Right lobe of liver (tissue), 6 donors: Measurements from ENCODE around the gene COL17A1. TPM values are rescaled to one million over a fixed set of nuclear protein-coding genes. Genes with fewer than 3 reads are reported as not detected.

Source experiments
- ATAC-seq, 4 donors: fragments of 200-7000 bp; cut with Tn5 transposase; one replicate each; pipeline ENCODE4 v1.9.1; 2020; ENCODE audit warnings: mild to moderate bottlenecking in 4 of 4, moderate library complexity in 4 of 4
- DNase-seq, 3 donors: peaks; one replicate each; pipeline ENCODE4 v3.0.0-alpha.2; 2020
- H3K27ac ChIP-seq, 3 donors: fragments of 200-600 bp; one replicate each; pipeline ENCODE4 v1.8.0; 2022
- H3K27me3 ChIP-seq, 2 donors: fragments of 200-600 bp; one replicate each; pipeline ENCODE4 v1.8.0; 2022
- H3K36me3 ChIP-seq, 4 donors: fragments of 200-600 bp; sonication (generic) in 1 of 4; one replicate each; pipeline versions ENCODE4 v1.5.1 to v1.8.0; 2017 to 2022; ENCODE audit warnings: control low read depth in 1 of 4
- H3K4me1 ChIP-seq, 4 donors: fragments of 200-600 bp; sonication (generic) in 1 of 4; one replicate each; pipeline versions ENCODE4 v1.5.1 to v1.8.0; 2017 to 2022; ENCODE audit warnings: control low read depth in 1 of 4
- H3K4me3 ChIP-seq, 3 donors: fragments of 200-600 bp; one replicate each; pipeline ENCODE4 v1.8.0; 2022
- H3K9me3 ChIP-seq, 4 donors: fragments of 200-600 bp; sonication (generic) in 1 of 4; one replicate each; pipeline versions ENCODE4 v1.5.1 to v1.8.0; 2017 to 2022; ENCODE audit warnings: control low read depth in 1 of 4
- CTCF ChIP-seq, 4 donors: fragments of 200-600 bp in 3 of 4; fragments of 450-650 bp in 1 of 4; IDR thresholded peaks; one replicate each; pipeline versions ENCODE4 v1.5.1 to v1.8.0; 2016 to 2022; ENCODE audit warnings: antibody characterized with exemption in 4 of 4, mild to moderate bottlenecking in 2 of 4
- POLR2A ChIP-seq: fragments of 450-650 bp; IDR thresholded peaks from one replicate; pipeline ENCODE4 v1.6.1; 2017; ENCODE audit warnings: antibody characterized with exemption, mild to moderate bottlenecking
- WGBS: methylation state at CpG from one replicate; pipeline ENCODE4 v1.1.6; 2018; ENCODE audit warnings: low coverage, low lambda C conversion rate; ENCODE audit not compliant: insufficient coverage; ENCODE audit errors: missing lambda C conversion rate; 5-methylcytosine and 5-hydroxymethylcytosine counted together
- intact Hi-C, 2 donors: fragments of 100-400 bp; cut with DNase I; formaldehyde crosslinking; loops; one replicate each; pipeline versions ENCODE4 v1.11.2 to v1.14.1; 2022
- total RNA-seq, 6 experiments: library from RNA; depleted of rRNA in 2 of 6; stranded (reverse); fragments of >200 nt in 2 of 6; fragmentation: NEBNext Ultra II Directional in 3 of 6; extraction: Animal tissue kit (Norgen Biotek cat#: 25700) in 3 of 6; gene quantifications; one replicate each; pipeline versions ENCODE4 v1.1.0 to v1.2.4, GENCODE V29; 2016 to 2023
- donor health status: DM: no; HTN: yes; CAD: no.
- donor health status: DM: no; HTN: no; CAD: no.
- donor health status: DM: no; HTN: no; CAD: no.
- donor health status: DM: no; HTN: yes; CAD: no.
- donor health status: DM: no; HTN: yes; CAD: no.

The COL17A1 gene
- total RNA-seq, 6 experiments from 2014 or later = 0.11 to 0.12 TPM; not detected in 4

- no peaks in the 10 kb centered on the region for H3K9me3 ChIP-seq
- H3K4me3 ChIP-seq = no peak overlapping the region
- DNase-seq (no peak), ATAC-seq (peak in 1 of 4 donors; percentile 68)
- intact Hi-C loops = no loop called here
- no peaks in the 10 kb centered on the region for H3K27me3 ChIP-seq
- no peak overlapping the region for H3K27ac ChIP-seq
- H3K4me1 ChIP-seq = no peaks in the 10 kb centered on the region
- H3K36me3 ChIP-seq = no peaks in the 10 kb centered on the region
- TF ChIP-seq CTCF (IDR thresholded peaks at IDR 0.05) = no peak
- TF ChIP-seq POLR2A = no peak
- 57% methylated on average over 3 of the region's 3 CpGs for WGBS
Observed at GRCh38 chr10:104109908-104110662, 24.4 kb upstream of the COL17A1 start.

GRCh38 chr10:104104926-104105325 is 19.2 kb upstream of the COL17A1 start:
- Histone ChIP-seq H3K4me3 (no peak overlapping the region), H3K4me1 (peaks cover 0 to 10% (median 0%) of the 10 kb centered on the region in 4 donors), H3K27me3 (no peaks in the 10 kb centered on the region), H3K9me3 (no peaks in the 10 kb centered on the region), H3K36me3 (no peaks in the 10 kb centered on the region), H3K27ac (no peak overlapping the region)
- DNase-seq (no peak), ATAC-seq (no peak)
- intact Hi-C loops = no loop called here
- TF ChIP-seq CTCF (IDR thresholded peaks at IDR 0.05) = no peak
- no peak for TF ChIP-seq POLR2A
- WGBS = 71% methylated on average over 1 of the region's 2 CpGs

GRCh38 chr10:104104418-104104817 is 18.7 kb upstream of the COL17A1 start:
- TF ChIP-seq POLR2A (no peak), CTCF (IDR thresholded peaks at IDR 0.05) (no peak)
- no peaks in the 10 kb centered on the region for H3K9me3 ChIP-seq
- H3K27me3 ChIP-seq = no peaks in the 10 kb centered on the region
- ATAC-seq (no peak), DNase-seq (no peak)
- 0% methylated on average over 1 of the region's 1 CpG for WGBS
- H3K4me3 ChIP-seq = no peak overlapping the region
- peaks cover 0 to 10% (median 0%) of the 10 kb centered on the region in 4 donors for H3K4me1 ChIP-seq
- intact Hi-C loops = no loop called here
- no peaks in the 10 kb centered on the region for H3K36me3 ChIP-seq
- no peak overlapping the region for H3K27ac ChIP-seq

GRCh38 chr10:104103956-104104355 is 18.3 kb upstream of the COL17A1 start:
- Histone ChIP-seq H3K27ac (no peak overlapping the region), H3K9me3 (no peaks in the 10 kb centered on the region), H3K4me3 (no peak overlapping the region), H3K4me1 (peaks cover 0 to 10% (median 0%) of the 10 kb centered on the region in 4 donors), H3K27me3 (no peaks in the 10 kb centered on the region), H3K36me3 (no peaks in the 10 kb centered on the region)
- TF ChIP-seq POLR2A (no peak), CTCF (IDR thresholded peaks at IDR 0.05) (no peak)
- no peak for DNase-seq
- 69% methylated on average over 1 of the region's 1 CpG for WGBS
- intact Hi-C loops = no loop called here
- no peak for ATAC-seq
